ENCODE data around the gene PRKCD.

DNA sequence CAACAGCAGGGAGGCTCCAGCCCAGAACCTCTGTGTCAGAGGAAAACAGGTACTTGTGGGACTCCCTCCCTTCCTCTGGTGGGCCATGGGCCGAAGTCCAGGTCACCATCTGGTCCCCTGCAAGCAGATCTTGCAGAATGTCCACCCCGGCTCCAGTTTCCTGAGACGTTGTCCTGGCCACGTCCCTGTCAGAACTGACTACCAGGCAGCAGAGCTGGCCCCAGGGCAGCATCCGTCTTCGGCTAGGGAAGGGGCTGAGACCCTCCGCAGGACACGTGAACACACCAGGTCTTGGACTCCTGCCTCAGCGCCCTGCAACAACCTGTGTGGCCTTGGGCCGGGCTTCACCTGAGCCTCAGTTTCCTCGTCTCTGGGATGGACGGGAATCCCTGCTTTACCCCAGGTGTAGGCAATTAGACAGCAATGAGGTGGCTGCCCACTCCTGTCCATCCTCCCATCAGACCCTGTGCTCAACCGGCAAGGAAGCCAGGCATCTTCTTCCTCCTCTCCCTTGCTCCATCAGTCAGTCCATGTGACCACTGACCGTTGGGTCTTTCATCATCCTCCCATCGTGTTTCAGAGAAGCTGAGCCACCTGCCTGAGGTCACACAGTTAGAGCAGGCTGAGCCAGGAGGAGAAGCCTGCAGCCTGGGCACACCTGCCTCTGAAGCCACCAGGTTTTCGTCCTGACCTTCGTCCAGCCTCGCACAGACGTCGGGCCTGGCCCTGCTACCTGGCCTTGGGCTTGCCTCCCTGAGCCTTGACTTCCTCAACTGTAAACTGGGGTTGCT is 8.9 kb upstream of the PRKCD start:
- TF ChIP-seq, protein P1, sequence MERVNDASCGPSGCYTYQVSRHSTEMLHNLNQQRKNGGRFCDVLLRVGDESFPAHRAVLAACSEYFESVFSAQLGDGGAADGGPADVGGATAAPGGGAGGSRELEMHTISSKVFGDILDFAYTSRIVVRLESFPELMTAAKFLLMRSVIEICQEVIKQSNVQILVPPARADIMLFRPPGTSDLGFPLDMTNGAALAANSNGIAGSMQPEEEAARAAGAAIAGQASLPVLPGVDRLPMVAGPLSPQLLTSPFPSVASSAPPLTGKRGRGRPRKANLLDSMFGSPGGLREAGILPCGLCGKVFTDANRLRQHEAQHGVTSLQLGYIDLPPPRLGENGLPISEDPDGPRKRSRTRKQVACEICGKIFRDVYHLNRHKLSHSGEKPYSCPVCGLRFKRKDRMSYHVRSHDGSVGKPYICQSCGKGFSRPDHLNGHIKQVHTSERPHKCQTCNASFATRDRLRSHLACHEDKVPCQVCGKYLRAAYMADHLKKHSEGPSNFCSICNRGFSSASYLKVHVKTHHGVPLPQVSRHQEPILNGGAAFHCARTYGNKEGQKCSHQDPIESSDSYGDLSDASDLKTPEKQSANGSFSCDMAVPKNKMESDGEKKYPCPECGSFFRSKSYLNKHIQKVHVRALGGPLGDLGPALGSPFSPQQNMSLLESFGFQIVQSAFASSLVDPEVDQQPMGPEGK (CRISPR knock-in tag; IDR thresholded peaks at IDR 0.05; ENCODE audit: borderline replicate concordance): no peak
- TF ChIP-seq SNAI2 (CRISPR knock-in tag; IDR thresholded peaks at IDR 0.05) (no peak), ARNTL (CRISPR knock-in tag; IDR thresholded peaks at IDR 0.05; ENCODE audit: borderline replicate concordance, low read depth) (no peak), ZC3H10 (CRISPR knock-in tag; IDR thresholded peaks at IDR 0.05) (no peak), OSR1 (CRISPR knock-in tag; IDR thresholded peaks at IDR 0.05) (no peak), GLIS3 (CRISPR knock-in tag; IDR thresholded peaks at IDR 0.05) (no peak), RARB (CRISPR knock-in tag; IDR thresholded peaks at IDR 0.05) (no peak), ZNF565 (CRISPR knock-in tag; conservative IDR thresholded peaks at IDR 0.05; ENCODE audit: low read depth) (no peak), ZNF8 (CRISPR knock-in tag; IDR thresholded peaks at IDR 0.05) (no peak), ISL1 (CRISPR knock-in tag; IDR thresholded peaks at IDR 0.05) (no peak)
- TF ChIP-seq, protein P2, sequence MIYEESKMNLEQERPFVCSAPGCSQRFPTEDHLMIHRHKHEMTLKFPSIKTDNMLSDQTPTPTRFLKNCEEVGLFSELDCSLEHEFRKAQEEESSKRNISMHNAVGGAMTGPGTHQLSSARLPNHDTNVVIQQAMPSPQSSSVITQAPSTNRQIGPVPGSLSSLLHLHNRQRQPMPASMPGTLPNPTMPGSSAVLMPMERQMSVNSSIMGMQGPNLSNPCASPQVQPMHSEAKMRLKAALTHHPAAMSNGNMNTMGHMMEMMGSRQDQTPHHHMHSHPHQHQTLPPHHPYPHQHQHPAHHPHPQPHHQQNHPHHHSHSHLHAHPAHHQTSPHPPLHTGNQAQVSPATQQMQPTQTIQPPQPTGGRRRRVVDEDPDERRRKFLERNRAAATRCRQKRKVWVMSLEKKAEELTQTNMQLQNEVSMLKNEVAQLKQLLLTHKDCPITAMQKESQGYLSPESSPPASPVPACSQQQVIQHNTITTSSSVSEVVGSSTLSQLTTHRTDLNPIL (CRISPR knock-in tag; IDR thresholded peaks at IDR 0.05; ENCODE audit: low read depth): no peak

Data from SK-N-SH treated with all-trans-retinoic acid at 6 μM for 48 hours (cell line).